ENCODE results near the gene RXRA.

The RXRA gene

DNA sequence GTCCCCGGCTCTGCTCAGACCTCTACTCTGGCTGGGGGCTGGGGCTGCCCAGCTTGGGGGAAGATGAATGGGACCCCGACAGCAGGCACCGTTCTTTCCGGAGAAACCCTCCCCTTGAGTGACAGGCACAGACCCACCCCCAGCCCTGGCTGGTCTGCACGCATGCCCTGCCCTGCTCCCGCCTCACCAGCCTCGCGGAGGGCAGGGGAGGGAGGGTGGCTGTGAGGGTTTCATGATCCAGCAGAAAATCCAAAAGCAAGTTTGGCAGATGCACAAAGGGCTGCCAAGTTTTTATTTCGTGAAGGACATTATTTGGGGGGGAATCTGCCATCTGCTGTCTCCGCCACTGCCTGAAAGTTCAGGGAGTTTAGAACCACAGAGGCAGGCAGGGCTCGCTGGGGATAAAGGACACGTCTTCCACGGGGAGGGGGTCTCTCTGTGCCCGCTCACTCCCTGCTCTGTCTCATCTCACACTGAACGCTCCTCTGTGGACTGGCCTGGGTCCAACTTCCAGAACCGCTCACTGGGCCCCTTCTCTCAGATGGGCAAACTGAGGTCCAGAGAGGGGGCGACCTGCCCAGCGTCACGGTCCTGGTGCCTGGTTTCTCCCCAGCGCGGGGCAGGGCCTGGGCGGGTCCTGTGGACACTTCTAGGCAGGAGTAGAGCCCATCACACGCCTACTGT lies 92.9 kb downstream of the RXRA start:
- H3K9me3 ChIP-seq (ENCODE audit: low read length), result no peaks in the 10 kb centered on the region
- H2AFZ ChIP-seq (ENCODE audit: low read length), result no peak overlapping the region
- H3K36me3 ChIP-seq (ENCODE audit: insufficient read depth, low read length), result no peaks in the 10 kb centered on the region
- H3K9ac ChIP-seq (ENCODE audit: low read length), result no peak overlapping the region
- TF ChIP-seq, protein P1, sequence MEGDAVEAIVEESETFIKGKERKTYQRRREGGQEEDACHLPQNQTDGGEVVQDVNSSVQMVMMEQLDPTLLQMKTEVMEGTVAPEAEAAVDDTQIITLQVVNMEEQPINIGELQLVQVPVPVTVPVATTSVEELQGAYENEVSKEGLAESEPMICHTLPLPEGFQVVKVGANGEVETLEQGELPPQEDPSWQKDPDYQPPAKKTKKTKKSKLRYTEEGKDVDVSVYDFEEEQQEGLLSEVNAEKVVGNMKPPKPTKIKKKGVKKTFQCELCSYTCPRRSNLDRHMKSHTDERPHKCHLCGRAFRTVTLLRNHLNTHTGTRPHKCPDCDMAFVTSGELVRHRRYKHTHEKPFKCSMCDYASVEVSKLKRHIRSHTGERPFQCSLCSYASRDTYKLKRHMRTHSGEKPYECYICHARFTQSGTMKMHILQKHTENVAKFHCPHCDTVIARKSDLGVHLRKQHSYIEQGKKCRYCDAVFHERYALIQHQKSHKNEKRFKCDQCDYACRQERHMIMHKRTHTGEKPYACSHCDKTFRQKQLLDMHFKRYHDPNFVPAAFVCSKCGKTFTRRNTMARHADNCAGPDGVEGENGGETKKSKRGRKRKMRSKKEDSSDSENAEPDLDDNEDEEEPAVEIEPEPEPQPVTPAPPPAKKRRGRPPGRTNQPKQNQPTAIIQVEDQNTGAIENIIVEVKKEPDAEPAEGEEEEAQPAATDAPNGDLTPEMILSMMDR (IDR thresholded peaks at IDR 0.05; ENCODE audit: low read length), result no peak
- TF ChIP-seq EZH2 (IDR thresholded peaks at IDR 0.05; ENCODE audit: borderline replicate concordance, low read length), result no peak
- H4K20me1 ChIP-seq (ENCODE audit: insufficient read depth, low read length), result no peaks in the 10 kb centered on the region
- H3K4me3 ChIP-seq (ENCODE audit: low read depth, low read length, poor library complexity, severe bottlenecking), result no peak overlapping the region
- no peaks in the 10 kb centered on the region for H3K4me1 ChIP-seq (ENCODE audit: insufficient read depth, low read length, severe bottlenecking)
- H3K4me2 ChIP-seq (ENCODE audit: low read length), result no peak overlapping the region
- no peaks in the 10 kb centered on the region for H3F3A ChIP-seq (ENCODE audit: insufficient read depth, low read length)
- peaks cover 9% of the 10 kb centered on the region; the same call in 1 of the 2 replicates for H3K27me3 ChIP-seq (ENCODE audit: insufficient read depth, low read length)
- H3K9me2 ChIP-seq (ENCODE audit: low read depth, low read length), result no peaks in the 10 kb centered on the region
- no peaks in the 10 kb centered on the region for H3K79me2 ChIP-seq (ENCODE audit: insufficient read depth, low read length)
- no peak overlapping the region for H3K27ac ChIP-seq (ENCODE audit: low read depth, low read length, poor library complexity, severe bottlenecking)

- Histone ChIP-seq H2AFZ (ENCODE audit: low read length) (no peak overlapping the region), H3K27me3 (ENCODE audit: insufficient read depth, low read length) (peaks cover 9% of the 10 kb centered on the region; the same call in 1 of the 2 replicates), H3F3A (ENCODE audit: insufficient read depth, low read length) (no peaks in the 10 kb centered on the region), H3K4me1 (ENCODE audit: insufficient read depth, low read length, severe bottlenecking) (no peaks in the 10 kb centered on the region), H3K9me2 (ENCODE audit: low read depth, low read length) (no peaks in the 10 kb centered on the region), H4K20me1 (ENCODE audit: insufficient read depth, low read length) (no peaks in the 10 kb centered on the region), H3K4me3 (ENCODE audit: low read depth, low read length, poor library complexity, severe bottlenecking) (no peak overlapping the region), H3K27ac (ENCODE audit: low read depth, low read length, poor library complexity, severe bottlenecking) (no peak overlapping the region), H3K79me2 (ENCODE audit: insufficient read depth, low read length) (no peaks in the 10 kb centered on the region), H3K4me2 (ENCODE audit: low read length) (no peak overlapping the region), H3K9ac (ENCODE audit: low read length) (no peak overlapping the region), H3K9me3 (ENCODE audit: low read length) (no peaks in the 10 kb centered on the region), H3K36me3 (ENCODE audit: insufficient read depth, low read length) (no peaks in the 10 kb centered on the region)
- TF ChIP-seq, protein P1 (IDR thresholded peaks at IDR 0.05; ENCODE audit: low read length), result peak; percentile 43; the same call in 1 of the 2 replicates
- no peak for TF ChIP-seq EZH2 (IDR thresholded peaks at IDR 0.05; ENCODE audit: borderline replicate concordance, low read length)
Observed at GRCh38 chr9:134419684-134420076, 93.4 kb downstream of the RXRA start.

DNA sequence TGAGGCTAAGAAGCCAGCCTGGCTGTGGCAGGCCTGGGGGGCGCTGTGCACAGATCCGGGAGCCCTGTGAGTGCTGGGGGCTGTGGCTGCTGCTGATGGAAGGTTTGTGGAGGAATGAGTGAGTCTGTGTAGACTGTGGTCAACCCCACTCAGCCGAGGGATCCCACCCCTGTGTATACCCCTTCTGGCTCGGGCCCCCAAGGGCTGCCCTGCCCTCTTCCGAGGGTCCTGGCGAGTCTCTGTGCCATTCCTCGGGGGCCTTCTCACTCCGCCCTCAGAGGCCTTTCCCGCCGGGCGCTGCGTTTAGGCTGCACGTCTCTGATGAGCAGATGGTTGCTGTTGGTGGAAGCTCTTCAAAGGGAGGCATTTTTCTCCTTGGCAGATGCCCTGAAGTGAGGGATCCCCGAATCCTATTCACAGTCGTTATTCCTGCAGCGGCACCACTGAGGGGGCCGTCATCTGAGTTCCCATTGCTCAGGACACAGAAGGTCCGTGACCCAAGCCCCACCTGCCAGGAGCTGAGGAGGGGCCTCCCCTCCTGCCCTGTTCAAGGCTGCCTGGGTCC lies 94.1 kb downstream of the RXRA start:
- H3K9me2 ChIP-seq (ENCODE audit: low read depth, low read length), result no peaks in the 10 kb centered on the region
- H4K20me1 ChIP-seq (ENCODE audit: insufficient read depth, low read length), result no peaks in the 10 kb centered on the region
- no peaks in the 10 kb centered on the region for H3K9me3 ChIP-seq (ENCODE audit: low read length)
- H2AFZ ChIP-seq (ENCODE audit: low read length), result no peak overlapping the region
- H3K9ac ChIP-seq (ENCODE audit: low read length), result no peak overlapping the region
- H3K27me3 ChIP-seq (ENCODE audit: insufficient read depth, low read length), result peaks cover 9% of the 10 kb centered on the region; the same call in 1 of the 2 replicates
- TF ChIP-seq, protein P1 (IDR thresholded peaks at IDR 0.05; ENCODE audit: low read length), result no peak
- no peak for TF ChIP-seq EZH2 (IDR thresholded peaks at IDR 0.05; ENCODE audit: borderline replicate concordance, low read length)
- H3K36me3 ChIP-seq (ENCODE audit: insufficient read depth, low read length), result no peaks in the 10 kb centered on the region
- H3K27ac ChIP-seq (ENCODE audit: low read depth, low read length, poor library complexity, severe bottlenecking), result no peak overlapping the region
- H3K79me2 ChIP-seq (ENCODE audit: insufficient read depth, low read length), result no peaks in the 10 kb centered on the region
- H3K4me2 ChIP-seq (ENCODE audit: low read length), result no peak overlapping the region
- no peaks in the 10 kb centered on the region for H3K4me1 ChIP-seq (ENCODE audit: insufficient read depth, low read length, severe bottlenecking)
- H3F3A ChIP-seq (ENCODE audit: insufficient read depth, low read length), result no peaks in the 10 kb centered on the region
- no peak overlapping the region for H3K4me3 ChIP-seq (ENCODE audit: low read depth, low read length, poor library complexity, severe bottlenecking)
